NK-92 (cell line): Measurements from ENCODE around the gene KCTD17.

Source experiments
- DNase-seq: peaks from one replicate; lab custom pipeline; 2025; ENCODE audit not compliant: unreplicated experiment; lab: John Stamatoyannopoulos, UW

The KCTD17 gene

DNA sequence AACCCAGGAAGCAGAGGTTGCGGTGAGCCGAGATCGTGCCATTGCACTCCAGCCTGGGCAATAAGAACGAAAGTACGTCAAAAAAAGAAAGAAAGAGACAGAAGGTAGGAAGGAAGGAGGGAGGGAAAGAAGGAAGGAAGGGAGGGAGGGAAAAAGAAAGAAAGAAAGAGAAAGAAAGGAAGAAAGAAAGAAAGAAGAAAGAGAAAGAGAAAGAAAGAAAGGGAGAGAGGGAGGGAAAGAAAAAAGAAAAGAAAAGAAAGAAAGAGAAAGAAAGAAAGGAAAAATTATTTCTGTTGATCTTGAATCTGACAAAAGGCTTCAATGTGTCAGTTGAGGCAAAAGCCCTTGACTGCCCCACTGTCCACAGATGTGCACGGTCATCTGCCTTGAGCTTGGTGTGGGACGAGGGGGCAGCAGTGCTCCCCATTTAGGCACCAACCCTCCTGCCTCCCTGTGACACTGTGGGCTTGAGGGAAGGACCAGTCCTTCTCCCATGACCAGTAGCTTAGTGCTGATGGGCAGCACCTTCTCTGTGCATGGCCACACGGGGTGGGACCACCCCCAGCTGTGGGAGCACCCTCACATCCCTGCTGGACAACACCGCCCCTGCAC lies 24.4 kb downstream of the KCTD17 start:
- DNase-seq, result no peak

DNA sequence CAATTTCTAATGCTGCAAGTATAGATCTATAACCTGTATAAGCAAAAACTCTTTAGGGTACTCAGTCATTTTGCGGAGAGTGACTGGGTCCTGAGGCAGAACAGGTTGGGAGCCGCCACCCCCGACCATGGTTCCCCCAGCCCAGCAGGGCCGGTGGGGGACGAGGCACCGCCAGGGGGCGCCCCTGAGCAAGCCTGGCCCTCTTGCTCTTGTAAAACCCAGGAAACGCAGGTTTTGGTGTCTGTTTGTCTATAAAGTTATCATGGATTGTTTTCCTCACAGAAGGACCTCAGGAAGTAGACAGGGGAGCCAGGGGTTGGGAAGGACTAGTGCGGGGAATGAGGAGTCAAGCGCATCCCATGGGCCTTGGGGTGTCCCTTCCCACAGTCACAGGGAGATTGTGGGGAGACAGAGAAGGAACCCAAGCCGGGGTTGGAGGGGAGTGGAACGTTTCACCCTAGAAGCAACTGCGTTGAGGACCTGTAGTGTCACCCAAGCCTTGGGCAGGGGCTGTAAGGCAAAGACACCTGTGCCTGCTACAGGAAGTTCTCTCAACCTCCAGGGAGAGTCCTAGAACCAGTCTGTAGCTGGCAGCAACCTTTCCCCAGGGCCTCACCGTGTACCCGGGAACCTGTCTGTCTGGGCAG lies 26.4 kb downstream of the KCTD17 start:
- DNase-seq, result no peak

DNA sequence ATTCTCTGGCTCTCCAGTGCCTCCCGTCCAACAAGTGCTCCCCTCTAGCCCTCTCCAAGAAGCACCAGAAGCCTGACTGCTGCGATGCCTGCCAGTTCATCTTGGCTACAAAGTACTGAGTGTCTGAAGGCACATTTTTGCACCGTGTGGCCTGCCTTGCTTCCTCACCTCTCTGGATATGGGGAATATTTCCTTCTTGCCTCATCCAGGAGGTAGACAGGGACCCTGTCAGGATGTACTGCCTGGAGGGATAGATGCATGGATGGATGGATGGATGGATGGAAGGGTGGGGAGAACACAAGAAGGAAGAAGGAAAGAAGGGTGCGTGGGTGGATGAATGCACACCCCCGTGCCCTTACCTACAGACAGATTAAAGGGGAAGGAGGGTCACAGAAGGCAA lies 27.6 kb downstream of the KCTD17 start:
- DNase-seq, result no peak

DNA sequence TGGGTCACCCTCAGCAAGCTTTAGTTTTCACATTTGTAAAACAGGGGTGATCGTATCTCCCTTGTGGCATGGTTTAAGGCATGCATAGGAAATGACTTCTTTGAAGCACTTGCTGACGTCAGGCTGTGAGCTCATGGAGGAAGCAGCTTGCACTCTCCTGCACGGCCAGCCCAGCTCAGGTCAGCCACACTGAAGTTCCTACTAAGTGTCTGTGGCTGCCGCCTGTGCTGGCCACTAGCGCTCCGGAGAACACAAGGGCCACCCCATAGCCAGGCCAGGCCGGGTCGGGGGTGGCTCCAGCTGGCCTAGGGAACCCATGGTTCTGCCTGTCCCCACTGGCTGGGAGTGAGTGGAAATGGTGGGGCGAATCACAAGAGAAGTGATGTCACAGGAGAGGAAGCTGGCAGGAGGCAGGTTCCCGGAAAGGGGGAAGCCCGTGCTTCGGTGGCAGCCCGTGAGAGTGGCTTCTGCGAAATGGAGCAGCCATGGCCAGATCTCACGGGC lies 28.2 kb downstream of the KCTD17 start:
- peak; percentile 18 for DNase-seq

DNA sequence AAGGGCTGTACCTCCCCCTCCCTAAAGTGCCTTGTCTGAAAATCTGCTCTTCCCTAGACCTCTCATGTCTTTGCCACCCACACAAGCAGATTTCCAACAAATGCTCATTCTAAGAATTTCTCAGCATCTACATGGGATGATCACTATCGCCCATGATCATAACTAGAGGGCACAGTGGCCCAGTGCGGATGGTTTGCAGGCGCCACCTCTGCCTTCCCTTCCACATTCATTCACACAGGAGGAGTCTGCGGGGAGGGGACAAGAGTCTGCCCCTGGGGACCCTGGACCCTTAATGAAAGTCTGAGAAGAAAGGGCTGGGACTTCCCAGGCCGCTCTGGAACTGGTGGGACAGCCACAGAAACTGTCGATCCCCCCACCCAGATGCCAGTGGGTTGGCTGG lies 28.9 kb downstream of the KCTD17 start:
- DNase-seq, result no peak

DNA sequence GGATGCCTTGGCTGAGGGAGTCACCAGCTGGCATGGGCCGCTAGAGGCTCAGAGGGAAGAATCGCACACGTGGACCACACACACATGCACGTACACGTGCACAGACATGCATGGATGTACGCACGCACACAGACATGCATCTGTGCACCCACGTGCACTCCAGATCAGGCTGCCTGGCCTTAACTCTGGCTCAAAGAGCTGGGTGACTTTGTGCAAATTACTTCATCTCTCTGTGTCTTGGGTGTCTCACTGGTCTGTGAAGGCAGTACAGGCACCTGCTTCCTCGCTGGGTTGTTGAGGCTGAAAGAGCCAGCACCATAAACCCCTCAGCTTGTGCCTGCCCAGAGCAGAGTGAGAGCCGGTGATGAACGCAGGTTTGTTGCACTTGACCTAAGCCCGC lies 29.3 kb downstream of the KCTD17 start:
- no peak for DNase-seq

DNA sequence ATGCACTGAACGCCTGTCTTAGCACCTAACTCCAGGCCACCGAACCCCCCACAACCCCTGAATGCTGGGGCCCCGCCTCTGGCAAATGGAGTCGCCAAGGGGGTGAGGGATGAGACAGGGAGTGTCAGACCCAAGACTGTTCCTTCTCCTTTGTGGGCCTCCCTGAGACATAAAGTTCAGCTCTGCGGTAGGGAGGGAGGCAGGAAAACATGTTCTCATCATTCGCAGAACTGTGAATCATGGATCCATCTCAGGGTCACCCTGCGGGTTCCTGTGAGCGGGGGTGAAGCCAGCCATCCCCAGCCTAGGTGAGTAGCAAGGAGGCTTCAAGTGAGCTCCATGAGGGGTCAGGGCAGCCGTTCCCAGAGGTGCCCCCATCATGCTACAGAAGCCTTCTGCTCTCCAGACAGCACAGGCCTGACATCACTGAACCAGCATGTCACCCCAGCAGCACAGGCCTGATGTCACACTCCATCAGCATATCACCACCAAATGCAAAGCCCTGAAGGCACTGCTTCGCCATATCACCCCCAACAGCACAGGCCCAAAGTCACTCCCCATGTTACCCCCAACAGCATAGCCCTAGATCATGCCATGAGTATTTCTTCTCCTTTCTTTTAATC lies 30.8 kb downstream of the KCTD17 start:
- DNase-seq, result no peak

DNA sequence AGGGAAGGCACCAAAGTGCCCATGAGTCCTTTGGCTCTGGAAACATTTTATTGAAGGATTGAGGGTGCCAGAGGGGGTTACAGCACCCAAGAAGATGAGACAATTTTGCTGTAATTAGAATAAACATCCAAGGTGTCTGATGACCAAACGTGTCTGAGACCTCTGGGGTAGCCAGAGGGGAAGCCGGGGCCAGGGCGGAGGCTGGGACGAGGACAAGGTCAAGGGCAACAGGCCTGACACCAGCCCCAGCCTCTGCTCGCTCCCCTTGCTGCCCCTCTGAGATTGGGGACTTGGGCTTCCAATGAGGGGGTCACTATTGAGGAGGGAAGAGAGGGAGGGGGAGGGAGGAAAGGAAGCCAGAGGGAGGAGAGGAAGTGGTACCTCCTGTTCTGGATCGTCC lies 32.4 kb downstream of the KCTD17 start:
- DNase-seq, result no peak

DNA sequence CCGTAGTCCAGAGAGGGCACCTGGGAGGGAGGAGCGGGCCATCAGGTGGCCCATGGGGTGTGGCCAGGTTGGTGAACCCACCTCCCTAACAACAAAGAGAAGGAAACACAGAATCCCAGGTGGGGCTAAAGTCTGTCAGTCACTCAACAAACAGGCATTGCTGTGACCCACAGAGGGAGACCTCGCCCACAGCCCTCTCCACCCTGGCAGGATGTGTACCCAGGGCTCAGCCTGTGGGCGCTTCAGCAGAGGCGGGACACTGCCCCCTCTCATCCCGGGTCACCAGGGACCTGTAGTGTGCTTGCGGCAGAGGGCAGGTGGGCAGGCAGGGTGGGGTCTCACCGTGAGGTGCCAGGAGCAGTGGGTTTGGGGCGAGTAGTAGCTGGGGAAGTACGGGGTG lies 32.8 kb downstream of the KCTD17 start:
- no peak for DNase-seq

DNA sequence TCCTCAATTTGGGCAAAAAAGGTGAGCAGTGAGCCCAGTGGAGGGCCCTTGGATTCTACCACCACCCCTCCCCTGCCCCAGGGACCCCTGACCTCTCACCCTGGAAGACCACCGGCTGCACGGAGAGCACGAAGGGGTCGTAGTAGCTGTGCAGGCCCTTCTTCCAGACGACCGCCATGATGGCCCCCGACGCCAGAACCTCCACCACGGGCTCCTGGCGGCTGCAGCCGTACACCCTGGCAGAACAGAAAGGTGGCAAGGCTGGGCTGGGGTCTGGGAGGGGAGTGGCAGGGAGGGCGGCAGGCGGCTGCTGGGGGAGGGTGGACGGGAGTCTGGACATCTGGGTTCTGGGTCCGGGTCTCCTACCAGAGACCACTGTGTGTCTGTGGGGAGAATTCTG lies 34.6 kb downstream of the KCTD17 start:
- no peak for DNase-seq

DNA sequence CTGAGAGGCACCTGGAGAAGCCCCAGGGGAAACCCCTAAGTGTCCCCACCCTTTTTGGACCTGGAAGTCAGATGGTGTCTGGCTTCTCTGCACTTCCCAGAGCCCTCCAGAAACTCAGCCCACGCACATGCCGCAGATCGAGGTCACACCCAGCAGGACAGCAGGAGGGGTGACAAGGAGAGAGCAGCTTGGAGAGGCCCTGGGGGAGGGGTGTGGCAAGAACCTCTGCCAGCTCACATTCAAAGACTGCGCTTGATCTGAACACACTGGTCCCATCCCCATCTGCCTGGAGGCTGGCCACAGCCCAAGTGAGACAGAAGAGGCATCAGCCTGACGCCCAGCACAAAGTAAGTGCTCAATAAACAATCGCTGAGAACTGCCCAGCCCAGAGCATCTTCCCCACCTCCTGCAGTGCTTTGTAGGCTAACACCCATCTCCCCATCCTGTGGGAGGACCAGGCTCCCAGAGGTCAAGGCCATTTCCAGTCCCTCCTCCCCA lies 36.6 kb downstream of the KCTD17 start:
- DNase-seq, result no peak

DNA sequence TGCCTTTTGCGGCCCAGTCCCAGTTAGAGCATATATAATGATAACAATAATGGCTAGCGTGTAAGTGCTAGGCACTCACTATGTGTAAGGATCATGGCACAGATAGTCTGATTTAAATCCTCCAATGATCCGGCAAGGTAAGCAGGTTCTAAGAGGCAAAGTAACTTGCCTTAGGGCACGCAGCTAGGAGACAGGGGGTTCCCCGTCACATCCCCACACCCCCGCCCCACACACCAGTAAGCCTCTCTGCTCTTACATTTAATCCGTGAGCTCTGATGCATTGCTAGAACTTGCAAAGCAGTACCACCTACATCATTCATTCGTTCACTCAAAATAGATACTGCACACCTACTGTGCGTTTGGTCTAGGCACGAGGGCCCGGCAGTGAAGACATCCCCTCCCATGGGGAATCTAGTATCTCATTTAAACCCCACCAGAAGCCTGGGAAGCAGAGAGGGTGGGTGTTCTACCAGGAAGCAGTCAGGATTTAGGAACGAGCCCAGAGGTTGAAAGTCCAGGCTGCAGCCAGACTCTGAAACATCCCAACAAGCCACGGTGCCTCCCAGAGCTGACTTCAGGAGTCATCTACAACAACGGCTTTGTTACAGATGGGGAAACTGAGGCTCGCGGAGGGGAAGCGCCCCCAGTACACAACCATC lies 37.3 kb downstream of the KCTD17 start:
- DNase-seq, result no peak

DNA sequence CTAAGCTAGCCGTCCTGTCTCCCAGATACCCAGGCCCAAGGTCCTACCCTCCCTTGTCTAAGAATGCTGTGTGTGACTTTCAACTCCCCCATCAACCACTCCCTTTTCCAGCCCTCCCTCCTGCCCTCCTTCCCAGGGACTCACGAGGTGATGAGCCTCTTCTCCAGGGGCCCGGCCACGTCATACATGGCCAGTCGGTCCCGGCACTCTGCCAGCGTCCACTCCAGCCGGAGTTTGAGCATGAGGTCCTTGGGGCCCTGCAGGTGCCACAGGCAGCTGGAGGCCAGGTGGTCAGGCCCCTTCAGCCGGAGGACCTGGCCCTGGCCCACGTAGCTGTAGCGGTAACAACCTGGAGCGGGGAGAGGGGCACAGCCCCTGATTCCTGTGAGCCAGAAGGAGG lies 37.9 kb downstream of the KCTD17 start:
- no peak for DNase-seq

DNA sequence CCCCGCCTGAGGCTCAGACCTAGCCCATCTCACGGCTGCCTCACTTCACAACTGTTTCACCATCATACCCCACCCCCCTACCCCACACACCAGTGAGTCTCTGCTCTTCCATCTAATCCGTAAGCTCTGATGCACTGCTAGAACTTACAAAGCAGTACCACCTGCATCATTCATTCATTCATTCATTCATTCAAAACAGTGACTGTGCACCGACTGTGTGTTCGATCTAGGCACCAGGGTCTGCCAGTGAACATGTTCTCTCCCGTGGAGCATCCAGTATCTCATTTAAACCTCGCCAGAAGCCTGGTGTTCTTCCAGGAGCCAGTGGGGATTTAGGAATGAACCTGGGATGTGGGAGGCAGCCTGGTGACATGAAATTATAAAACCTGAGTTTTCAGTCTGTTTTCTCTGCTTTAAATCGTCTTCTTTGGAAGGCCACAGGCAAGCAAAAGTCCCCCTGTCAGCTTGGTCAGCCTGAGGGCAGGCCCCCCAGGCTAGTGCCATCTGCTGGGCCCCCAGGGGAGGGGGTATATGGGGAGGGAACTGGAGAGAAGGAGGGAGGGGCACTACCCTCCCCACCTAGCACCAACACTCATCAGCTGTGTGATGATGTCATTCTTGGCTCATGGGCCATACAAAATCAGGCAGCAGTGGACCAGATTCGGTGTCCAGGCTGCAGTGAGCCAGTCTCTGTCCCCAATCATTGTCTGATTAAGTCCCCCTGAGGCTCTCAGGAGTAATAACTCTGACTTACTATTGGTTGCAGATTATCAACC lies 39.6 kb downstream of the KCTD17 start:
- DNase-seq, result no peak

DNA sequence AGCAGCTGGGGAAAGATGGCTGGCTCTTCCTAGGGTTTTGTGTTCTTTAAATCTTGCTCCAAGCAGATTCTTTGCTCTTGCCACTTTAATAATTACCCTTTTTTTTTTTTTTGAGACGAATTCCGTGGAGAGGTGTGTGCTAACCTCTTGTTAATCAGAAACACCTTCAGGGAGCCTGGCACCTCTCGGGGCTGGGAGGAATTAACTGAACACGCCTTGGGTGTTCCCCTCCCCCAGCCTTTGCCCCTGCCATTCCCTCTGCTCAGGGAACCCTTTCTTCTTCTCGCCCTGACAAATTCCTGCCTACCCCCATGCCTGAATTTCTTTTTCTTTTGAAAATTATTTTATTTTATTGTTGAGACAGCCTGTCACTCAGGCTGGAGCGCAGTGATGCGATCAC lies 40.5 kb downstream of the KCTD17 start:
- DNase-seq, result no peak

DNA sequence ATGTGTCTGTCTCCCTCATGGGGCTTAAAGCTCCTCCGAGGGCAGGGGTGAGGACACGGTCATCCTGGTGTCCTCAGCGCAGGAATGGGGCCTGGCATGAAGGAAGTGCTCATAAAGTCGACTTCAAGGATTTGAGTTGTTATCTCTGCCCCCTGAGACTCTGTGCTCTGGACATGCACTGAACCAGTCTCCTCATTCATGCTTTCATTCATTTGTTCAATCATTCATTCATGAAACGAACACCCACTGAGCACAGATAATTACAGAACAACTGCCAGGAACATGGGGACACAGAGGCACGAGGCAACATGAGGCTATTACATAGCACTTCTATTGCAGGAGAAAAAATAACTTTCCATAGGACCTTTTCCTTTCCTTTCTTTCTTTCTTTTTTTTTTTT lies 41.5 kb downstream of the KCTD17 start:
- no peak for DNase-seq

DNA sequence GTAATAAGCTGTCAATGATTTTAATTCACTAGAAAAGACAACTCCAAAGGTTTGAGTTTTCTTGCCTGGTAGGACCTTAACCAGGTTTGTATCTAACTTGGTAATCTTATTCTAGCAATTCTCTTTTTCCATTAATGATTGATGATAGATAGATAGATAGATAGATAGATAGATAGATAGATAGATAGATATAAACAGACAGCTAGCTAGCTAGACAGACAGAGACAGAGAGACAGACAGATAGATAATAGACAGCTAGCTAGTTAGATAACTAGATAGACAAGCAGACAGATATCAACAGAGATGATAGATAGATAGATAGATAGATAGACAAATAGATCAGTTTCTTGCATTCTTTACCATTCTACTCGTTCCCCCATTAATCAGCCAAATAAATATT lies 42.7 kb downstream of the KCTD17 start:
- no peak for DNase-seq

DNA sequence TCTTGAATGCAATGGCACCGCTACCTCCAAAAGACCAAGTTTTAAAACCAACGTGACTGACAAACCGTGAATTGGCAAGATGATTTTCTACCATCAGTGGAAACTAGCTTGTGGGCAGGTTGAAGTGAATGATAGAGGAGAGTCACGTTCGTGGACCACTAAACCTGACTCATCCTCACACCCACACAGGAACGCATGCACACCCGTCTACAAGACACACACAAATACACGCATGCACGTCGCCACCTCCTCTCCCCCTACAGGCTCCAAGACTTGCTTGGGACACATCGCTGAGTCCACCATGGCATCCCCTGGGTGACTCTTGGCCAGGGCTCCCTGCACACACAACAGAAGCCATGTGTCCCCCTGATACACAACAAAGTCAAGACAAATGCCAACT lies 43.6 kb downstream of the KCTD17 start:
- DNase-seq, result no peak

DNA sequence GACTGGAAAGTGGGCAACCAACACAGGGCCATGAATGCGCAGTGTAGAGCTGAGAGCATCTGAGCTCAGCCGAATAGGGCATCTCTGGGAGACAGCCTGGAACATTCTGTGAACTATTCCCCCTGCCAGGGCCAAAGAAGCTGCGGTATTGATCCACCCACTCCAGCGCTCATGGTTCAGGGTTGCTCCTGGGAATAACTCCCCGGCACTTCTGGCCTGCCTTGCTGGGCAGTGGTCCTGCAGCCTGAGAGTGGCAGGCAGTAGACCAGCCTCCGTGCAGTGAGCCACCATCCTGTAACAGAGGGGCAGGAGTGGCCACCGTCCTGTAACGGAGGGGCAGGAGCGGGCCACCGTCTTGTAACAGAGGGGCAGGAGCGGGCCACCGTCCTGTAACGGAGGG lies 45.8 kb downstream of the KCTD17 start:
- no peak for DNase-seq

DNA sequence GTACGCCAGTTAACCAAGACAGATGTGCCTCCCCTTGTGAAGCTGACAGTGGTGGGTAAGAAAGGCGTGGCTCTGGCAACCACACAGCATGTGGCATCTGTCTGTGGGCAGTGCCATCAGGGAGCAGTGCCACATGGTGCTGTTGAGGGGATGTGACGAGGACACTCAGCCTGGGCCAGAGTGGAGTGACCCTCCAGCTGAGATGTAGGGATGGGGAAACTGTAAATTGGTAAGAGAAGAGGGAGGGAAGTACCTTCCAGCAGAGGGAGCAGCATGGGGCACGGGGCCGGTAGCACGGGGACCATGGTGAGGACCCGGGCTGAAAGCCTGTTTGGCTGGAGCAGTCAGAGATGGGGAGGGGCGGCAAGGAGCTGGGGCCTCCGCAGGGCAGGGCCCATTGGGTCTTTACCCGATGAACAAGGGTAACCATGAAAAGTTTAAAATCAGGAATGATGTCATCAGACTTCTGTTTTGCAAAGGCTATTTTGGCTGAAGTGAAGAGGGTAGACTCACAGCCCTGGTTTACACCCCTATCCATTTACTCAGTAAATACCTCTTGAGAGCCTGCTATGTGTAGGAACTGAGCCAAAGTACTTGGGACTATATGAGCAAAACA lies 47.5 kb downstream of the KCTD17 start:
- no peak for DNase-seq
